Measurements from ENCODE around the gene TMEM192.

DNA sequence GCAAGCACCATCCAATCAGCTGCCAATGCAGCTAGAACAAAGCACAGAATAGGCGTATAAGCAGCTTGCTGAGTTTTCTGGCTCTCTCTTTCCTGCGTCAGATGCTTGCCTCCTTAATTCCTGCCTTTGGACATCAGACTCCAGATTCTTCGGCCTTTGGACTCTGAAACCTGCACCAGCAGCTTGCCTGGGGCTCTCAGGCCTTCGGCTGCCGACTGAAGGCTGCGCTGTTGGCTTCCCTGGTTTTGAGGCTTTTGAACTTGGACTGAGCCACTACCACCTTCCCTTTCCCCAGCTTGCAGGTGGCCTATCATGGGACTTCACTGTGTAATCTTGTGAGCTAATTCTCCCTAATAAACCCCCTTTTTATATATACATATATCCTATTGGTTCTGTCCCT is 6.1 kb downstream of the TMEM192 start:
- TF ChIP-seq POLR2A (IDR thresholded peaks at IDR 0.05; ENCODE audit: low read length) (no peak), GATA1 (IDR thresholded peaks at IDR 0.05; ENCODE audit: low read depth, low read length) (no peak)

Measured in erythroblast (primary cell).